Left forelimb (tissue), 1 donor: Measurements from ENCODE around the gene LTB4R2.
"Not testable (repeated sequence)": the region's sequence is repeated elsewhere in the genome, so short reads cannot be mapped to it uniquely, and the experiment has no call there.

Experiments used
- DNase-seq: peaks from one replicate; pipeline ENCODE4 v3.0.0-alpha.2; 2018; ENCODE audit warnings: low spot score

LTB4R2 gene

GRCh38 chr14:24321212-24321975 lies 11.5 kb downstream of the LTB4R2 start:
- DNase-seq, result no peak

GRCh38 chr14:24322672-24323071 lies 12.7 kb downstream of the LTB4R2 start:
- no peak for DNase-seq

DNA sequence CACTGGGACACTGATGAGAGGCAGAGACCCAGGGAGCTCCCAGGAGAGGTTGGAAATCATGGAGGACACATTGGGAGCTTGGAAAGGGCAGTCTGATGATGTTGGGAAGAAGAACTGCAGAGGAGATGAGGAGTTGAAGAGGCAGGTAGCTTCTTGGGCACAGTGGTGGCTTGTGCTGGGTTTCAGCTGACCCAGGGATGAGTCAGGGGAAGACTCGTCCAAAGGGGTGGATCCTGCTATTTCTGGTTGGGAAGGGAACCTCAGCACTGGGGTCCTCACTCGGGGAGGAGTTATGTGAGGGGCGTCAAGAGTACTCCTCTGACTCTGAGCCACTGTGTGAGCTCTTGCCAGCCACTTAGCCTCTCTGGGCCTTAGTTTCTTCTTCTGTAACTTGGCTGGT lies 13.4 kb downstream of the LTB4R2 start:
- DNase-seq, result no peak

DNA sequence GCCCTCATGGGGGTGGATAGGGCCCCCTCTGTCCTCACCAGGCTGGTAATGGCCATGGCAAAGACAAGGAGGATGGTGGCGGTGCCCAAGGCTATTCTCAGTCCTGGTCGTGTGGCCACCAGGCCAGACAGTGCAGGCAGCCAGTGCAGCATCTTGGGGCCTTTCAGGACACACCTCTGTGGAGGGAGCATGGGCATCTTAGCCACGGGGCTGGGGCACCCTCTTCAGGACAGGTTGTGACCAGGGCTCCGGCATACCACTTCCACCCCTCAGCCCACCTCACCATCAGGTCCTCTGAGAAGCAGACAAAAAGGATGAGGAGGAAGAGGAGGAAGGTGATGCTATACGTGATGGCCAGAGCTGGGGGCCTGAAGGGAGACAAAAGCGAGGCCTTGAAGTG lies 14.1 kb downstream of the LTB4R2 start:
- DNase-seq, result no peak

DNA sequence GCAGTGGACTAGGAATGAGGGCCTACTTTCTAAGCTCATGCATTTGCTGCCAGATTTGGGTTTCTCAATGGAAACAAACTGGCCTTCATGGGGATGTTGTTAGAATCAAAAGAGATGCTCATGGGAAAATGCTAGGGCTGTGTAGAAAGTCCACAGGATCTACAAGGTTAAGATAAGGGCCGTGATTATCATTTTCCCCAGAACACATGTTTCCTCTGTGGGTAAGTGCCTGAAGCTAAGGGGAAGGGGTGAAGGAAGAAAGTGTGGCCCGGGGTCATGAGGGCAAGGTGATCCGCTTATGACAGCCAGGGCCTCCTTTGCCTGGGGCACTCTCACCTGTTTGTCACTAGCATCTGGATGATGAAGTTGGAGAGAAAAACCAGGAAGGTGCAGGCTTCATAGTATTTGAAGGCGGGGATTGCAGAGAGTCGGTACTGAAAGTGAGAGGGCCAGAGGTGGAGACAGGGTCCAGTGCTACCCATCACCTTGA lies 15.1 kb downstream of the LTB4R2 start:
- no peak for DNase-seq

- no peak for DNase-seq
These were observed 16.0 kb downstream of the LTB4R2 start for GRCh38 chr14:24325963-24326362.

DNA sequence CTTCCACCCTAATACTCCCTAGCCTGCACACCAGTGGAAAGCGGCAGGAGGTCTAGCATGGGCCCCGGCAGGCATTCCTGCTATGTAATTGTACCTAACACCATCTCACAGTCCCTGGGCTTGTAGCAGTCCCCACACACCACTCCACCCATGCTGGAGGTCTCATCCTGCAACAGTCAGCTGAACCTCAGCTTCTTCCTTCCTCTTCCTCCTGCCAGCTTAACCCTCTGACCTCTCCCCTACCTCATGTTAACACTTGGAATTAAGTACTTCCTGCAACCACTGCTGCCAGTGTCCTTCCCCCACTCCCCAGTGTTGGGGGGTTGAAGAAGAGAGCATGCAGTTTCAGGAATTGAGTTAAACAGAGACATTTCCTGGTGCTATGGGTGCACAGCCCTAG lies 17.4 kb downstream of the LTB4R2 start:
- DNase-seq, result no peak

DNA sequence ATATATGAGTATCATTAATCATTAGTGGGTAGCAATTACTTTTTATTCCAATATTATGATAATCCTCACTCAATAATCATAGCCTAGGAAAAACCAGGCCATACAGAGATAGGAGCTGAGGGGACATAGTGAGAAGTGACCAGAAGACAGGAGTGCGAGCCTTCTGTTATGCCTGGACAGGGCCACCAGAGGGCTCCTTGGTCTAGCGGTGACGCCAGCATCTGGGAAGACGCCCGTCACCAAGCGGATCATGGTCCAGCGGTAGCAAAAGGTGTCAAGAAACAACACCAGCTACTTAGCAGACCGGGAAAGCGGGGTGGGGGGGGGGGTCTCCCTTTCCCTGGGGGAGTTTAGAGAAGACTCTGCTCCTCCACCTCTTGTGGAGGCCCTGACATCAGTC lies 18.0 kb downstream of the LTB4R2 start:
- DNase-seq, result not testable (repeated sequence)

DNA sequence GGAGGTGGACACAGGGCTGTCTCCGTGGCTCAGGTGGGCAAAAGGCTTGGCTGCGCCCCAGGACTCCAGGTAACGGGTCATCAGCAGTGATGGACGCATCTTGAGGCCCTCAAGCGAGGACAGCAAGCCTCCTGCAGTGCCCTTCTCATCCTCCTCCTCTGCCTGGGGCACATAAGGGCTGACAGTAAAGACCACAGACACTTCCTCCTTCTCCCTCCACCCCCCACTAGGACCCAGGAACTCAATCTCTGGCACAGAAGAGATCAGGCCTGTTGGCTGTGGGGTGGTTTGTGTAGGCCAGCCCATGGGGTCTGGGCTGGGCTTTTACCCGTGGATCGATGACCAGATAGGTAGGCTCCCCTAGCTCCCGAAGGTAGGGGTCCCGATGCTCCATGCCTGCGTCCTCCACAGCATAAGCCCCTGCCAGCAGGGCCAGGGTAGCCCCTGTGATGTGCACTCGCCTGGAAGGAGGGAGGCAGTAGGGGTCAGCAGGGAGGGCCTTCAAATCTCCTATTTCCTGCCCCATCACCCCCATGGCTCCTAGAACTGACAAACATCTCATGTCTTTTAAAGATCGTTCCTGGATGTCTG lies 19.2 kb downstream of the LTB4R2 start:
- DNase-seq, result no peak

- no peak for DNase-seq
These were observed 19.8 kb downstream of the LTB4R2 start for GRCh38 chr14:24329736-24330135.

DNA sequence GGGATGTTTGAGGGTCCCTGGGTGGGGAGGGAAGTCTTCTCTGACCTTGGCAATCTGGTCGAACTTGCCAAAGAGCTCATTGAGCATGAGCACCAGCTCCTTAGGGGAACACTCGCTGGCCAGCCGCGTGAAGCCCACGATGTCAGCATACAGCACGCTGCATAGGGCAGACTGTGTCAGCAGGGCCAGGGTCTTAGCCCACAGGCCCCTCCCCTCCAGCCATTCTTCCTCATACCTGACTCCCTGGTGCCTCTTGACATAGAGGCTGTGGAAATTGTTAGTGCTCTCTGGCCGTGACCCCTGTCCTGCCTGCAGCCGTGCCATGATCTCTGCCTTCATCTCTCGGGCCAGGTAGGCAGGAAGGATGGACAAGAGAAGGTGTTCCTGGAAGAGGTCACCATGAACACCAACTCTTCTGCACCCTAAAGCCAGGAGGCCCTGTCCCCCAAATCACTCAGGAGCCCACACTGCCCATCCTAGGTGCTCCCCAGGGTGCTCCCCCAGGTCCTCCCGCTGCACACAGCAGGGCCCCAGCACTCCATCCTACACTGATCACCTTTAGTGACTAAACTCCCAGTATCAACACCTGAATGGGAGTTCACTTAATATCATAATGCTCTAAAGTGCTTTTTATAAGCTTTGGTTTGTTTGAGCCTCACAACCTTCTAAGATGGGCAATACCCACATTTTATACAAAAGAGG lies 21.2 kb downstream of the LTB4R2 start:
- DNase-seq, result no peak

DNA sequence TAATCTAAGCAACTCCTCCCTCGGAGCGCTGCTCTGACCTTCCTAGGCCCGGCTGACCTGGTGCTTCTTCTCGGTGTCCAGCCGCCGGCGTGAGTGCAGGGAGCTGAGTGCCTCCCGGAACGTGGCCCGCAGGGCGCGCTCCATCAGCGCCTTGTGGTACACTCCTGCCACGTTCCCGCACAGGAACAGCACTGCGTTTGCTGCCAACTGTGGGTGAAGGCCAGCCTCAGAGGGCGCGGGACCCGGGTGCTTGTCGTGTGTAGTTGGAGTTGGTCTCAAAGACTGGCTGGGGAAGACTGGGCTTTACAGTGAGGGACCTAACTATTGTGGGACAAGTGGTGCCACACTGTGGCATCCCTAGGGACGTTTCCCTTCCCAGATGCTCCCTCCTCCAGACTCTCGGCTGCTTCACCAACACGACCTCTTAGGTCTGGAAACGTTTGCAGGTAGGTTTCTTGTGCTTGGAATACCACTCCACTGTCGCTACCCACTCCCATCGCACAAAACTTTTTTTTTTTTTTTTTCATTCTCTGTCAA lies 21.9 kb downstream of the LTB4R2 start:
- DNase-seq, result no peak

- DNase-seq, result no peak
These were observed 22.5 kb downstream of the LTB4R2 start for GRCh38 chr14:24332268-24332993.

DNA sequence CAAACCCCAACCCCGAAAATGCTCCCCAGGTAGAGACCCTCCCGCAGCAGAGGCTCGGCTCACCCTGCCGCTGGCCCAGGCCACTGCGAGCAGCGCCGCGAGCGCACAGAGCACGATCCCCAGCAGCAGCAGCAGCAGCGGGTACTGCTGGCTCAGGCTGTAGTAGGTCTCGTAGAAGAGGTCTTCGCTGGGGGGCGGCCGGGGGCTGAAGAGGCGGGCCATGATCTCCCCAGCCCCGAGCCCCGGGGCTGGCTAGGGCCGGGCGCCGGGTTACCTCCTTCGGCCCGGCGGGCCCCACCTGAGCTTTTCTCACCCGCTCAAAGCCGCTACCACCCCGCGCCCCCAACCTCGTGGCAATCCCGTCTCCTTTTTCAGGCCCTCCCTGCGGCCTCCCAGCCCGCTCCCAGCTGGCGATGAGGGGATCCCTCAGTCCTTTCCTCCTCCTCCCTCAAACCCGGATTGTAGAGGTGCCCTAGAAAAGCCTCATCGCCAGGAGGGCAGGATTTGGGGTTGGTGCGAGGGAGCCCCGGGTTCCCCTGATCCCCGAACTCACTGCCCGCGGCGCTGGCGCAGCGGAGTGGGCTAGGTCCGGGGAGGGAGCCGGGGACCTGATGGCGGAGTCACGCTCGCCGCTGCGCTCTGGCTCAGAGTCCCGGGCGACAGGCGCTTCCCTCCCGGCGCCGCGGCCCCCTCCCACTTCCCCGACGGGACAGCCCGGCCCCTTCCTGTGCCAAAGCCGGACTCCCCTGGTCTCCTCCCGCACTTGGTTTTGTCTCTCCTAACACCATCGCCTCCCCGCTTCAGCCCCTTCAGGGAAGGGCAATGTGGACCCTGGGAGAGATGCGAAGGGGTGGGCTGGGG lies 24.7 kb downstream of the LTB4R2 start, which contains the start of gene ADCY4:
TSS of gene ADCY4 (minus strand) at position 641 of the 861 bp plus-strand sequence. CDS start at position 222, 419 bp downstream.
- DNase-seq, result peak; percentile 59

GRCh38 chr14:24335461-24336171 lies 25.7 kb downstream of the LTB4R2 start:
- no peak for DNase-seq

DNA sequence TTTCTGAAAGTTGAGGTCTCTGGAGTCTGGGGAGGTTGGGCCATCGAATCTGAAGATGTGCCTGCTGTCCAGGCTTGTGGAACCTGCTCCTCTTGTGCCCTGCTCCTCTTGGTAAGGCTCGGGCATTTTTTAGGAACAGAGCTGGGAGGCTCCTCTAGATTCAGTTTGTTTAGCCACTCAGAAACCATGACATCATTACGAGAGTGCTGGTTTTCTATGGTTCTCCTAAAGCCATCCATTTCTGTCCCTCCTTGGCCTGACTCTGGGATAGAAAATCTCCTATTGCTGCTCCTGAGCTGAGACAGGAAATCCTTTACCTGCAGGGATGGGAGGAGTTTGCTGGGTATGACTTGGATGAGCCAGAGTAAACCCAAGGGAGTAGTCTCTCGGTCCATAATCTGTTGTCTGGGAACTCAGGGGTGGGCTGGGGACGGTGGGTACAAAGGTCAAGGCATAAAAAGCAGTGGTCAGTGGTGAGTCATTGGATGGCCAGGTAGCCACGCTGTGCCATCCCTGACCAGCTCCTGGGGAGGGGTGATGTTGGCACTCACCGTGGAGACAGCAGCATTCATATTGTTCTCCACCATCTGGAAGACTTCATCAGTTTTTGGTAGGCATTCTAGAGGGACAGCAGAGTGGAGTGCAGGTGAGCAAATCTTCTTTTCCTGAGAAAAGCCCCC lies 27.3 kb downstream of the LTB4R2 start:
- DNase-seq, result peak; percentile 44

GRCh38 chr14:24337824-24338175 lies 27.9 kb downstream of the LTB4R2 start:
- DNase-seq, result no peak

DNA sequence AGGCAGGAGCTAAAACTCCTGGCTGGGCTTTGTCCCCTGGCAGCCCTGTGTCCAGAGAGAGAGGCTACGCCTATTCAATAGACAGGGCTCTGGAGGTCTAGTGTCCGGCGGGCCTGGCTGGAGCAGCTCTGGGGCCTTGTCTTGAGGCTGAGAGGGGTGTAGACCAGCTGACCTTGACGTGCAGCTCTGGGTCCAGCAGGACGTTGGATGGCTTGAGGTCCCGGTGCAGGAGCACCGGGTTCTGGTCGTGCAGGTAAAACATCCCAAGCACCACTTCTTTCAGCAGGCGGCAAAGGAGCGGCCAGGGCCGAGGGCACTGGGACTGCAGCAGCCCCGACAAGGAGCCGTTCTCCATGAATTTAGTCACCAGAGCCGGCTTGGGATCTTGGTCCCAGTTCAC lies 28.9 kb downstream of the LTB4R2 start:
- DNase-seq, result no peak

- DNase-seq, result no peak
These were observed 29.6 kb downstream of the LTB4R2 start, which contains the start of gene RIPK3 for GRCh38 chr14:24339284-24340151. Gene RIPK3, minus strand, starts transcription at chr14:24339991. Its CDS starts 165 bp downstream, at chr14:24339826.
